OCI-LY7 (cell line): ENCODE results near the gene MFAP4. TPM values are rescaled to one million over a fixed set of nuclear protein-coding genes. Genes with fewer than 3 reads are reported as not detected.

Experiments used
- BruUV-seq: library from RNA; stranded (reverse); fragments of 400-500 nt; replicated peaks from 2 replicates; lab custom pipeline; 2021; lab: Mats Ljungman, UMichigan
- CTCF ChIA-PET: fragments of 300-600 bp; sonication (Branson Sonifier 250); formaldehyde crosslinking; loops from one replicate; lab custom pipeline; 2022; ENCODE audit warnings: antibody characterized with exemption; ENCODE audit not compliant: unreplicated experiment; lab: Charles Lee
- POLR2A ChIA-PET: fragments of 300-600 bp; sonication (Branson Sonifier 250); formaldehyde crosslinking; loops from one replicate; lab custom pipeline; 2022; ENCODE audit warnings: antibody characterized with exemption; lab: Charles Lee
- DNase-seq: peaks from one replicate; pipeline ENCODE4 v3.0.0-alpha.2; 2015; ENCODE audit warnings: low spot score
- H2AFZ ChIP-seq: fragments of 200-600 bp; sonication (generic), shearing (Covaris generic); 2 replicates; pipeline ENCODE4 v1.6.1; 2014; ENCODE audit warnings: mild to moderate bottlenecking, antibody characterized with exemption, low read length, moderate library complexity
- H3K27ac ChIP-seq: fragments of 200-600 bp; sonication (generic); 2 replicates; pipeline ENCODE4 v1.5.1; 2014; ENCODE audit warnings: mixed run types, low read depth, mild to moderate bottlenecking, moderate library complexity, low read length, inconsistent platforms; ENCODE audit not compliant: poor library complexity, severe bottlenecking
- H3K36me3 ChIP-seq: fragments of 200-600 bp; sonication (generic); 2 replicates; pipeline ENCODE4 v1.6.1; 2014; ENCODE audit warnings: mild to moderate bottlenecking, antibody characterized with exemption, low read length, moderate library complexity, mixed read lengths; ENCODE audit not compliant: insufficient read depth
- H3K4me1 ChIP-seq: fragments of 200-600 bp; sonication (generic); 2 replicates; pipeline ENCODE4 v1.5.1; 2014; ENCODE audit warnings: mild to moderate bottlenecking, low read length; ENCODE audit not compliant: insufficient read depth, poor library complexity, severe bottlenecking
- H3K4me2 ChIP-seq: fragments of 200-600 bp; sonication (generic); 2 replicates; pipeline ENCODE4 v1.6.1; 2014; ENCODE audit warnings: mild to moderate bottlenecking, low read length
- H3K4me3 ChIP-seq: fragments of 200-600 bp; sonication (generic); 2 replicates; pipeline ENCODE4 v1.5.1; 2014; ENCODE audit warnings: mild to moderate bottlenecking, low read depth, low read length; ENCODE audit not compliant: poor library complexity, severe bottlenecking
- H3K79me2 ChIP-seq: fragments of 200-600 bp; sonication (generic); 2 replicates; pipeline ENCODE4 v1.6.1; 2016; ENCODE audit warnings: low read depth, mild to moderate bottlenecking, low read length, moderate library complexity, mixed read lengths; ENCODE audit not compliant: insufficient read depth
- H3K9me2 ChIP-seq: fragments of 200-600 bp; sonication (generic); 2 replicates; pipeline ENCODE4 v1.6.1; 2016; ENCODE audit warnings: mild to moderate bottlenecking, low read length, mixed read lengths; ENCODE audit not compliant: insufficient read depth
- H3K9me3 ChIP-seq: fragments of 200-600 bp; sonication (generic); 2 replicates; pipeline ENCODE4 v1.6.1; 2014; ENCODE audit warnings: mild to moderate bottlenecking, mixed run types, low read length, mixed read lengths
- H4K20me1 ChIP-seq: fragments of 200-600 bp; sonication (generic); 2 replicates; pipeline ENCODE4 v1.6.1; 2014; ENCODE audit warnings: mild to moderate bottlenecking, antibody characterized with exemption, low read length, moderate library complexity, mixed read lengths; ENCODE audit not compliant: insufficient read depth
- EZH2phosphoT487 ChIP-seq: fragments of 200-600 bp; sonication (generic); IDR thresholded peaks from 2 replicates; pipeline ENCODE4 v1.6.1; 2018; ENCODE audit warnings: low read depth, borderline replicate concordance, mild to moderate bottlenecking, mixed run types, antibody characterized with exemption, low read length, moderate library complexity, mixed read lengths
- intact Hi-C: fragments of 100-400 bp; cut with micrococcal nuclease; formaldehyde crosslinking; loops from one replicate; pipeline ENCODE4 v1.10.0; 2022; ENCODE audit not compliant: unreplicated experiment
- total RNA-seq, 2 experiments: library from RNA; depleted of rRNA in 1 of 2; stranded (reverse); fragments of >200 nt in 1 of 2; shearing (Covaris generic) in 1 of 2; gene quantifications; 2 replicates each; pipeline ENCODE4 v1.2.3, GENCODE V29; 2014 to 2022
- TF ChIP-seq, protein P1 (sequence below): fragments of 200-600 bp; sonication (generic); conservative IDR thresholded peaks from 2 replicates; pipeline ENCODE4 v1.5.1; 2014; ENCODE audit warnings: mild to moderate bottlenecking, antibody characterized with exemption, low read length, moderate library complexity, mixed read lengths

Gene MFAP4
- total RNA-seq, 2 experiments from 2014 or later = 0.65 TPM; not detected in 1

DNA sequence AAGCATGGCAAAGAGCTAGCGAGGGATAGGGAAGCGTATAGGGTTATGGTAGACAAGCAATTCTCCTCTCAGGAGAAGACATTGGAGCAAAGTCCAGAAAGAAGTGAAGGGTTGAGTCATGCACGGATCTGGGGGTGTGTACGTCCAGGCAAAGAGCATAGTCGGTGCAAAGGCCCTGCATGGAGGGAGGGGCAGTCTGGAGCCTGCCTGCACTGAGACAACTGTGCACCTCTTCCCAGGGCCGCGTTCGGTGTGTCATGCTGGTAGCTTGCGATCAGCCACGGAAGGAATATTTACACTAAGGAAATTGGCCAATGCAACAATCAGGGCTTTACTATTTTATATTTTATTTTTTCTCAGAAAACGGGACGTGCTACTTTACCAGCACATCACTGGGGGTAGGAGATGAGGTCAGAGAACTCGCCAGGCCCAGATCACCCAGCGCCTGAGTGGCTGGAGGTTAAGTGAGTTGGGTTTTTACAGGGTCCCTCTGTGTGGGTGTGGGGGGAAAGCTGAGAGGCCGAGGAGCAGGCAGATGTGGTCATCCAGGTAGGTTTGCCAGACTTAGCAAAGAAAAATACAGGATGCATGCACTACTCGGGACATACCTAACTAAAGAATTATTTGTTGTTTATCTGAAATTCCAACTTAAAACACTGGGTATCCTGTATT is 17.7 kb downstream of the MFAP4 start:
- H3K4me1 ChIP-seq = peaks cover 25% of the 10 kb centered on the region

DNA sequence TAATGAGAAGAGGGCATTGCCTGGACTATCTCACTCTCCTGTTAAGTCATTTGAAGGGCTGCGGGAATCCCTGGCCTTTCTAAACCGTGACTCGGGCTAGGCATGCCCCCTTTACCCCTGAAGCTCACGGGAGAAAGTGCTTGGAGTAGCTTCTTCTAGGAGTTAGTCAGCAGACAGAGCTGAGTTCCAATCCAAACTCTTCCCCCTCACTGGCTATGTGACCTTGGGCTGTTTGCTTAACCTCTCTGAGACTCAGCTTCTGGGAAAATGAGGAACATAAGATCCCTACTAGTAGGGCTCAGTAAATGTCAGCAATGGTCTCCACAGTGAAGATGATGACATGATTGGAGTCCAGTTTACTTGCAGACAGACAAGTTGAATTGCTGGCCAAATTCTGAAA is 18.8 kb downstream of the MFAP4 start:
- Histone ChIP-seq H3K9me3 (no peaks in the 10 kb centered on the region), H3K4me1 (peaks cover 26% of the 10 kb centered on the region), H2AFZ (no peak overlapping the region), H4K20me1 (no peaks in the 10 kb centered on the region), H3K36me3 (no peaks in the 10 kb centered on the region), H3K9me2 (no peaks in the 10 kb centered on the region), H3K4me3 (no peak overlapping the region), H3K4me2 (no peak overlapping the region), H3K79me2 (no peaks in the 10 kb centered on the region), H3K27ac (no peak overlapping the region)
- DNase-seq = no peak
- ChIA-PET POLR2A (interaction anchor here (1.0 to 1.6 kb wide), 2 partner anchors 10 to 29 kb away, joined by 3 to 4 read pairs; partner anchors contain the start of gene MAPK7), CTCF (no interaction called here)
- no peak for TF ChIP-seq EZH2phosphoT487
- TF ChIP-seq, protein P1, sequence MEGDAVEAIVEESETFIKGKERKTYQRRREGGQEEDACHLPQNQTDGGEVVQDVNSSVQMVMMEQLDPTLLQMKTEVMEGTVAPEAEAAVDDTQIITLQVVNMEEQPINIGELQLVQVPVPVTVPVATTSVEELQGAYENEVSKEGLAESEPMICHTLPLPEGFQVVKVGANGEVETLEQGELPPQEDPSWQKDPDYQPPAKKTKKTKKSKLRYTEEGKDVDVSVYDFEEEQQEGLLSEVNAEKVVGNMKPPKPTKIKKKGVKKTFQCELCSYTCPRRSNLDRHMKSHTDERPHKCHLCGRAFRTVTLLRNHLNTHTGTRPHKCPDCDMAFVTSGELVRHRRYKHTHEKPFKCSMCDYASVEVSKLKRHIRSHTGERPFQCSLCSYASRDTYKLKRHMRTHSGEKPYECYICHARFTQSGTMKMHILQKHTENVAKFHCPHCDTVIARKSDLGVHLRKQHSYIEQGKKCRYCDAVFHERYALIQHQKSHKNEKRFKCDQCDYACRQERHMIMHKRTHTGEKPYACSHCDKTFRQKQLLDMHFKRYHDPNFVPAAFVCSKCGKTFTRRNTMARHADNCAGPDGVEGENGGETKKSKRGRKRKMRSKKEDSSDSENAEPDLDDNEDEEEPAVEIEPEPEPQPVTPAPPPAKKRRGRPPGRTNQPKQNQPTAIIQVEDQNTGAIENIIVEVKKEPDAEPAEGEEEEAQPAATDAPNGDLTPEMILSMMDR = no peak
- intact Hi-C loops = no loop called here
- no TSS peak for BruUV-seq

More for the DNA sequence above, 17.7 kb downstream of the MFAP4 start:
- ChIA-PET POLR2A (interaction anchor here (1.0 to 1.6 kb wide), 3 partner anchors 9 to 28 kb away, joined by 3 to 4 read pairs (median 3); partner anchors contain the start of gene MAPK7), CTCF (no interaction called here)
- Histone ChIP-seq H3K4me3 (no peak overlapping the region), H2AFZ (no peak overlapping the region), H3K9me3 (no peaks in the 10 kb centered on the region), H3K9me2 (no peaks in the 10 kb centered on the region), H3K4me2 (no peak overlapping the region), H4K20me1 (no peaks in the 10 kb centered on the region), H3K27ac (no peak overlapping the region), H3K79me2 (no peaks in the 10 kb centered on the region), H3K36me3 (no peaks in the 10 kb centered on the region)
- no peak for TF ChIP-seq EZH2phosphoT487
- TF ChIP-seq, protein P1 = no peak
- BruUV-seq = no TSS peak
- DNase-seq = no peak
- intact Hi-C loops = no loop called here

DNA sequence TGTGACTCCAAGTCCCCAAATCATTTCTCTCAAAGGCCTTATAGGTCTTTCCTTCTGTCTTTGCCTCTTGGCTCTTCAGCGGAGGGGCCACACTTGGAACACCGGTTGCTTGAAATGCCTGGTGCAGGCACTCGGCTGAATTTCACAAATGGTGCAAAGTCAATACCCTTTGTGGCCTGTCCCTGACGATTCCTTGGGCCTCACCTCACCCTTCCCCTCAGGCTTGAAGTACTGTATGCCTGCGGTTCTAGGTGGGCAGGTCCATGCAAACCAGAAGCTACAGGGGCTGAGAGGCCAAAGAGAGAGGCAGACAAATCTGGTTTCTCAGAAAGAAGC is 20.4 kb downstream of the MFAP4 start:
- H3K4me3 ChIP-seq = no peak overlapping the region
- no TSS peak for BruUV-seq
- TF ChIP-seq, protein P1 = no peak
- no peak for TF ChIP-seq EZH2phosphoT487
- ChIA-PET CTCF (no interaction called here), POLR2A (no interaction called here)
- H4K20me1 ChIP-seq = no peaks in the 10 kb centered on the region
- H3K79me2 ChIP-seq = peaks cover 3% of the 10 kb centered on the region; the same call in 1 of the 2 replicates
- no peak overlapping the region for H2AFZ ChIP-seq
- peaks cover 27% of the 10 kb centered on the region for H3K4me1 ChIP-seq
- H3K27ac ChIP-seq = no peak overlapping the region
- H3K4me2 ChIP-seq = no peak overlapping the region
- DNase-seq = no peak
- no peaks in the 10 kb centered on the region for H3K9me2 ChIP-seq
- H3K9me3 ChIP-seq = no peaks in the 10 kb centered on the region
- H3K36me3 ChIP-seq = no peaks in the 10 kb centered on the region
- intact Hi-C loops = no loop called here
